Kidney (tissue), 14 donors: ENCODE measurements around the gene VSX1. TPM values are rescaled to one million over a fixed set of nuclear protein-coding genes. Genes with fewer than 3 reads are reported as not detected.

Source experiments
- DNase-seq, 5 donors: peaks; one replicate each; pipeline ENCODE4 v3.0.0-alpha.2; 2013 to 2020
- FAIRE-seq: peaks from 2 replicates; lab custom pipeline; 2012; peaks lifted over from hg19 to GRCh38; lab: Jason Lieb, UNC
- H3K27ac ChIP-seq, 2 donors: one replicate each; pipeline ENCODE4 v1.7.0; 2013; ENCODE audit warnings: low read depth in 2 of 2, low read length in 2 of 2, inconsistent platforms in 1 of 2
- H3K27me3 ChIP-seq: one replicate; pipeline ENCODE4 v1.7.1; 2013; ENCODE audit warnings: low read length, inconsistent platforms; ENCODE audit not compliant: control insufficient read depth, insufficient read depth
- H3K36me3 ChIP-seq, 3 donors: one replicate each; pipeline versions ENCODE4 v1.7.0 to v1.7.1; 2013; ENCODE audit warnings: low read length in 3 of 3, control low read depth in 1 of 3, inconsistent platforms in 1 of 3; ENCODE audit not compliant: insufficient read depth in 3 of 3, control insufficient read depth in 2 of 3
- H3K4me1 ChIP-seq, 3 donors: one replicate each; pipeline versions ENCODE4 v1.7.0 to v1.7.1; 2013; ENCODE audit warnings: low read length in 3 of 3, inconsistent platforms in 1 of 3, low read depth in 1 of 3; ENCODE audit not compliant: control insufficient read depth in 2 of 3, insufficient read depth in 2 of 3
- H3K4me3 ChIP-seq, 3 donors: one replicate each; pipeline versions ENCODE4 v1.7.0 to v1.8.1; 2013; ENCODE audit warnings: low read length in 3 of 3, control low read depth in 1 of 3, inconsistent platforms in 1 of 3
- H3K9ac ChIP-seq, 3 donors: one replicate each; pipeline versions ENCODE4 v1.7.0 to v1.7.1; 2013; ENCODE audit warnings: low read length in 3 of 3, control low read depth in 1 of 3, inconsistent platforms in 1 of 3
- H3K9me3 ChIP-seq, 3 donors: one replicate each; pipeline versions ENCODE4 v1.7.0 to v1.7.1; 2013; ENCODE audit warnings: low read length in 3 of 3, control low read depth in 1 of 3, inconsistent platforms in 1 of 3; ENCODE audit not compliant: control insufficient read depth in 2 of 3, insufficient read depth in 1 of 3
- CTCF ChIP-seq: IDR thresholded peaks from 3 replicates; pipeline ENCODE4 v1.5.1; 2012; ENCODE audit warnings: mild to moderate bottlenecking, moderate library complexity, borderline replicate concordance; ENCODE audit not compliant: insufficient read depth; ENCODE audit errors: extremely low read depth
- intact Hi-C: fragments of 100-400 bp; cut with DNase I; formaldehyde crosslinking; loops from one replicate; pipeline ENCODE4 v1.11.1; 2022
- polyA plus RNA-seq: library from polyadenylated mRNA; stranded (reverse); fragments of 350-450 nt; fragmentation: Illumina TruSeq; extraction: RNeasy Lipid Tissue Mini Kit (QIAGEN cat#74804); gene quantifications from one replicate; pipeline ENCODE4 v1.2.3, GENCODE V29; 2014; ENCODE audit warnings: low read depth, low replicate concordance; ENCODE audit not compliant: insufficient read depth
- total RNA-seq: library from RNA; stranded (reverse); fragmentation: NEBNext Ultra II Directional; extraction: Animal tissue kit (Norgen Biotek cat#: 25700); gene quantifications from one replicate; pipeline ENCODE4 v1.2.1, GENCODE V29; 2021
- donor health status: control.
- donor health status: control.
- donor health status: control.
- donor health status: control.
- donor health status: control.
- donor health status: DM: yes; HTN: yes; CAD: no.
- donor health status: Normal renal cell carcinoma (clear cell type).

The VSX1 gene
- total and polyA plus RNA-seq, 2 donors from 2014 or later: 0.41 TPM; not detected in 1

DNA sequence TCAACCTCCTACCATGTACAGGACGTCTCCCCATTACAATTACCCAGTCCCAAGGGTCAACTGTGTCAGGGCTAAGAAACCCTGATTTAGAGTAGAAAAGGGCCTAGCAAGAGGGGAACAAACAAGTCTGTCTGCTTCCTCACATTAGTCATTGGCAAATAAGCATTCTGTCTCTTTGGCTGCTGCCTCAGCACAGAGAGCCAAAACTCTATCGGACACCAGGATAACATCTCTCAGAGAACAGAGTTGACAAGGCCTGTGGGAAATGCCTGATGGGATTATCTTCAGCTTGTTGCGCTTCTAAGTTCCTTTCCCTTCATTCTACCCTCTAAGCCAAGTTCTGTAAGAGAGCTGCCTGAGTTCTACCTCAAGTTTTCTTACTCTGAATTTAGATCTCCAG lies 19.0 kb upstream of the VSX1 start:
- Histone ChIP-seq H3K27me3 (no peaks in the 10 kb centered on the region), H3K4me3 (no peak overlapping the region), H3K36me3 (no peaks in the 10 kb centered on the region), H3K4me1 (no peaks in the 10 kb centered on the region), H3K9ac (no peak overlapping the region), H3K27ac (no peak overlapping the region), H3K9me3 (no peaks in the 10 kb centered on the region)
- no peak for DNase-seq
- intact Hi-C loops: no loop called here
- FAIRE-seq: no peak
- no peak for TF ChIP-seq CTCF

DNA sequence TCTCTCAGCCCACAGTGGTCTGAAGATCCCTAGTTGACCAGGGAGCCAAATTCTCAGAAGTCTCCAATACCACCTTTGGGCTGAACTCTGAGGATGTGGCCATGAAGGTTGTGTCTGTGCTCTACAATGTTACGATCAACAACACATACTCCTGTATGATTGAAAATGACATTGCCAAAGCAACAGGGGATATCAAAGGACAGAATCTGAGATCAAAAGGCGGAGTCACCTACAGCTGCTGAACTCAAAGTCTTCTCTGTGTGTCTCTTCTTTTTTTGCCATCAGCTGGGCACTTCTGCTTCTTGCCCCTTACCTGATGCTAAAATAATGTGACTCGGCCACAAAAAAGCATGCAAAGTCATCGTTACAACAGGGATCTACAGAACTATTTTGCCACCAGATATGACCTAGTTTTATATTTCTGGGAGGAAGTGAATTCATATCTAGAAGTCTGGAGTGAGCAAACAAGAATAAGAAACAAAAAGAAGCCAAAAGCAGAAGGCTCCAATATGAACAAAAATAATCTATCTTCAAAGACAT lies 17.7 kb upstream of the VSX1 start:
- intact Hi-C loops: no loop called here
- TF ChIP-seq CTCF: no peak
- no peak for FAIRE-seq

GRCh38 chr20:25097498-25097897 lies 15.6 kb upstream of the VSX1 start:
- no peaks in the 10 kb centered on the region for H3K36me3 ChIP-seq
- no peak for DNase-seq
- intact Hi-C loops: no loop called here
- H3K9me3 ChIP-seq: no peaks in the 10 kb centered on the region
- no peaks in the 10 kb centered on the region for H3K27me3 ChIP-seq
- H3K27ac ChIP-seq: no peak overlapping the region
- FAIRE-seq: no peak
- no peaks in the 10 kb centered on the region for H3K4me1 ChIP-seq
- H3K9ac ChIP-seq: no peak overlapping the region
- H3K4me3 ChIP-seq: no peak overlapping the region
- TF ChIP-seq CTCF: no peak

More for the DNA sequence above, 17.7 kb upstream of the VSX1 start:
- no peak overlapping the region for H3K4me3 ChIP-seq
- H3K36me3 ChIP-seq: no peaks in the 10 kb centered on the region
- H3K27me3 ChIP-seq: no peaks in the 10 kb centered on the region
- no peak overlapping the region for H3K9ac ChIP-seq
- DNase-seq: no peak
- no peaks in the 10 kb centered on the region for H3K4me1 ChIP-seq
- H3K27ac ChIP-seq: no peak overlapping the region
- no peaks in the 10 kb centered on the region for H3K9me3 ChIP-seq
